Activated T-cell treated with anti-CD3 and anti-CD28 coated beads, Interleukin-2, amount 50 U/mL, for 48 hours (primary cell): ENCODE measurements around the gene DOK7.
A peak's percentile ranks its signal among the peaks of the same experiment; 100 is the strongest.

Source experiments
- DNase-seq, 2 experiments: peaks; one replicate each; pipeline ENCODE4 v3.0.0-alpha.2; 2020

DOK7 gene

GRCh38 chr4:3464349-3464905, 1.3 kb downstream of the DOK7 start:
- DNase-seq = no peak

- no peak for DNase-seq
These were observed 2.0 kb downstream of the DOK7 start for GRCh38 chr4:3464911-3465697.

- DNase-seq = no peak
These were observed 2.9 kb downstream of the DOK7 start for GRCh38 chr4:3465698-3466671.

GRCh38 chr4:3466691-3467600, 3.8 kb downstream of the DOK7 start:
- DNase-seq = no peak

- DNase-seq = no peak
These were observed 4.5 kb downstream of the DOK7 start for GRCh38 chr4:3467601-3468031.

- DNase-seq = no peak
These were observed 5.0 kb downstream of the DOK7 start for GRCh38 chr4:3468154-3468553.

GRCh38 chr4:3468804-3469203, 5.7 kb downstream of the DOK7 start:
- DNase-seq = no peak

GRCh38 chr4:3469386-3470243, 6.5 kb downstream of the DOK7 start:
- DNase-seq = no peak

GRCh38 chr4:3470244-3471097, 7.4 kb downstream of the DOK7 start:
- no peak for DNase-seq

GRCh38 chr4:3471098-3471760, 8.1 kb downstream of the DOK7 start:
- no peak for DNase-seq

GRCh38 chr4:3471886-3472285, 8.8 kb downstream of the DOK7 start:
- no peak for DNase-seq

GRCh38 chr4:3472411-3473141, 9.5 kb downstream of the DOK7 start:
- DNase-seq = no peak

- no peak for DNase-seq
These were observed 10.3 kb downstream of the DOK7 start for GRCh38 chr4:3473181-3473950.

- DNase-seq = no peak
These were observed 11.1 kb downstream of the DOK7 start for GRCh38 chr4:3473996-3474765.

GRCh38 chr4:3475041-3475712, 12.1 kb downstream of the DOK7 start:
- no peak for DNase-seq

GRCh38 chr4:3475713-3476260, 12.7 kb downstream of the DOK7 start:
- DNase-seq = no peak

- peak in 1 of 2 experiments; percentile 12 for DNase-seq
These were observed 13.2 kb downstream of the DOK7 start for GRCh38 chr4:3476341-3476747.
